K562 (cell line): ENCODE data around the gene GRB10. TPM values are rescaled to one million over a fixed set of nuclear protein-coding genes. Genes with fewer than 3 reads are reported as not detected.

Source experiments
- ATAC-seq: fragments of 200-7000 bp; cut with Tn5 transposase; 3 replicates; pipeline ENCODE4 v1.9.1; 2020; ENCODE audit warnings: moderate library complexity
- BruUV-seq: library from RNA; stranded (reverse); fragments of 400-500 nt; replicated peaks from 2 replicates; lab custom pipeline; 2021; lab: Mats Ljungman, UMichigan
- CTCF ChIA-PET: fragments of 300-600 bp; formaldehyde crosslinking; extraction: SDS; loops from one replicate; lab custom pipeline; 2021; ENCODE audit warnings: low intra/inter-chr PET ratio; lab: Yijun Ruan, JAX
- POLR2A ChIA-PET: fragments of 300-600, 350-650 bp; sonication (Branson Sonifier 250); formaldehyde crosslinking; extraction: SDS; loops from one replicate; lab custom pipeline; 2021; ENCODE audit warnings: antibody characterized with exemption, inconsistent platforms; lab: Yijun Ruan, JAX
- DNase-seq, 4 experiments: peaks; one replicate each; pipeline versions ENCODE4 v3.0.0 to v3.0.0-alpha.2; 2011 to 2018; ENCODE audit warnings: low spot score in 3 of 4, mixed read lengths in 3 of 4; ENCODE audit errors: extremely low read depth in 1 of 4
- FAIRE-seq: peaks from 2 replicates; lab custom pipeline; 2011; peaks lifted over from hg19 to GRCh38; lab: Jason Lieb, UNC
- H2AFZ ChIP-seq: 2 replicates; pipeline ENCODE4 v1.6.0; 2011; ENCODE audit warnings: low read depth, low read length, control low read depth, inconsistent platforms
- H3K27ac ChIP-seq: fragments of 200-600 bp; 3 replicates; pipeline ENCODE4 v1.8.0; 2011; ENCODE audit warnings: low read depth, mild to moderate bottlenecking, control low read depth, inconsistent platforms, low read length, moderate library complexity, mixed read lengths; ENCODE audit errors: extremely low read depth
- H3K27me3 ChIP-seq, 2 experiments: fragments of 300-600 bp in 1 of 2; 2 replicates in 1 of 2; 3 replicates in 1 of 2; pipeline versions ENCODE4 v1.6.0 to v1.8.0; 2011; ENCODE audit warnings: inconsistent platforms in 2 of 2, low read length in 2 of 2, mild to moderate bottlenecking in 1 of 2, mixed read lengths in 1 of 2, moderate library complexity in 1 of 2; ENCODE audit not compliant: control insufficient read depth in 2 of 2, insufficient read depth in 2 of 2
- H3K36me3 ChIP-seq: fragments of 300-600 bp; 3 replicates; pipeline ENCODE4 v1.8.0; 2011; ENCODE audit warnings: mild to moderate bottlenecking, low read length, inconsistent platforms; ENCODE audit not compliant: control insufficient read depth, insufficient read depth
- H3K4me1 ChIP-seq, 2 experiments: fragments of 200-600 bp in 1 of 2; replicated peaks in 1 of 2; 2 replicates in 1 of 2; 3 replicates in 1 of 2; pipeline versions ENCODE4 v1.5.1 to v1.8.0; 2011; ENCODE audit warnings: inconsistent platforms in 2 of 2, low read length in 2 of 2, mild to moderate bottlenecking in 1 of 2, mixed read lengths in 1 of 2, moderate library complexity in 1 of 2; ENCODE audit not compliant: control insufficient read depth in 2 of 2, insufficient read depth in 2 of 2
- H3K4me2 ChIP-seq: 2 replicates; pipeline ENCODE4 v1.6.1; 2011; ENCODE audit warnings: low read length, control low read depth, inconsistent platforms, mixed read lengths; ENCODE audit not compliant: insufficient read depth
- H3K4me3 ChIP-seq: fragments of 200-600 bp; sonication (generic), shearing (Covaris generic); 2 replicates; pipeline ENCODE4 v1.5.1; 2016; ENCODE audit warnings: control low read depth, inconsistent platforms
- H3K79me2 ChIP-seq: fragments of 200-600 bp; 3 replicates; pipeline ENCODE4 v1.8.0; 2011; ENCODE audit warnings: low read length, inconsistent platforms; ENCODE audit not compliant: control insufficient read depth, insufficient read depth
- H3K9ac ChIP-seq, 2 experiments: 2 replicates each; pipeline versions ENCODE4 v1.6.0 to v1.6.1; 2011; ENCODE audit warnings: low read depth in 2 of 2, low read length in 2 of 2, control low read depth in 1 of 2, inconsistent platforms in 1 of 2, mild to moderate bottlenecking in 1 of 2, mixed read lengths in 1 of 2; ENCODE audit not compliant: insufficient read depth in 1 of 2
- H3K9me1 ChIP-seq: one replicate; pipeline ENCODE4 v1.6.0; 2011; ENCODE audit warnings: inconsistent platforms, mild to moderate bottlenecking, low read length, moderate library complexity; ENCODE audit not compliant: control insufficient read depth, insufficient read depth
- H3K9me3 ChIP-seq: replicated peaks from 2 replicates; pipeline ENCODE4 v1.5.1; 2011; ENCODE audit warnings: low read depth, low read length, inconsistent platforms; ENCODE audit not compliant: control insufficient read depth, insufficient read depth
- H4K20me1 ChIP-seq: replicated peaks from 2 replicates; pipeline ENCODE4 v1.6.1; 2011; ENCODE audit warnings: low read length, inconsistent platforms, mixed read lengths; ENCODE audit not compliant: control insufficient read depth, insufficient read depth
- CCAR2 ChIP-seq: fragments of 200-400 bp; formaldehyde crosslinking; IDR thresholded peaks from 2 replicates; pipeline ENCODE4 v1.6.1; 2017; ENCODE audit warnings: mild to moderate bottlenecking, low read depth, low read length
- ZNF583 ChIP-seq: fragments of 250-450 bp; sonication (Bioruptor Pico); IDR thresholded peaks from 2 replicates; pipeline ENCODE4 v1.4.0; 2020
- WGBS: fragments of 100-300 bp; shearing (Covaris generic); methylation state at CpG from one replicate; pipeline ENCODE4 v1.1.6; 2016; ENCODE audit warnings: low coverage, mixed read lengths; ENCODE audit not compliant: insufficient coverage; ENCODE audit errors: missing lambda C conversion rate; 5-methylcytosine and 5-hydroxymethylcytosine counted together
- in situ Hi-C: fragments of 300-500 bp; cut with MboI; formaldehyde crosslinking; loops from 4 replicates; pipeline ENCODE4 v1.15.0; 2018; ENCODE audit warnings: inconsistent platforms, mixed read lengths
- intact Hi-C: fragments of 100-400 bp; cut with micrococcal nuclease; formaldehyde crosslinking; loops from 2 replicates; pipeline ENCODE4 v1.14.2; 2022
- polyA plus RNA-seq, 8 experiments: library from polyadenylated mRNA; depleted of rRNA in 4 of 8; stranded (reverse) in 5 of 8; unstranded in 3 of 8; fragments of >200 nt; fragmentation: Nextera tagmentation in 2 of 8; fragmentation: Illumina TruSeq in 1 of 8; extraction: Ambion mirVana in 2 of 8; extraction: Trizol in 1 of 8; gene quantifications; 2 replicates each; pipeline versions ENCODE4 v1.2.1 to v1.2.3, GENCODE V29; 2011 to 2014; ENCODE audit warnings: inconsistent platforms in 1 of 8, missing spikeins in 1 of 8
- total RNA-seq, 7 experiments: library from RNA; depleted of rRNA in 6 of 7; stranded (reverse); fragments of >200 nt in 6 of 7; fragmentation: Illumina TruSeq in 2 of 7; extraction: Trizol in 2 of 7; gene quantifications; 2 replicates each; pipeline versions ENCODE4 v1.2.1 to v1.2.3, GENCODE V29; 2011 to 2021; ENCODE audit warnings: low replicate concordance in 1 of 7
- TF ChIP-seq, protein P1 (sequence below): sonication (generic); formaldehyde crosslinking; IDR thresholded peaks from 2 replicates; pipeline ENCODE4 v1.8.1; 2023; ENCODE audit warnings: mild to moderate bottlenecking, missing genetic modification reagents
- TF ChIP-seq, protein P2 (sequence below), 2 experiments: fragments of 450-650 bp; IDR thresholded peaks; 2 replicates each; pipeline ENCODE4 v1.6.1; 2018; ENCODE audit warnings: mild to moderate bottlenecking in 2 of 2, low read depth in 1 of 2; ENCODE audit not compliant: partially characterized antibody in 2 of 2

GRB10 gene
- total and polyA plus RNA-seq, 9 of the 15 experiments (the other 6 are each of a cell fraction or from before 2014, with no cell fraction given): 8.9 to 88.5 (median 40.7) TPM

DNA sequence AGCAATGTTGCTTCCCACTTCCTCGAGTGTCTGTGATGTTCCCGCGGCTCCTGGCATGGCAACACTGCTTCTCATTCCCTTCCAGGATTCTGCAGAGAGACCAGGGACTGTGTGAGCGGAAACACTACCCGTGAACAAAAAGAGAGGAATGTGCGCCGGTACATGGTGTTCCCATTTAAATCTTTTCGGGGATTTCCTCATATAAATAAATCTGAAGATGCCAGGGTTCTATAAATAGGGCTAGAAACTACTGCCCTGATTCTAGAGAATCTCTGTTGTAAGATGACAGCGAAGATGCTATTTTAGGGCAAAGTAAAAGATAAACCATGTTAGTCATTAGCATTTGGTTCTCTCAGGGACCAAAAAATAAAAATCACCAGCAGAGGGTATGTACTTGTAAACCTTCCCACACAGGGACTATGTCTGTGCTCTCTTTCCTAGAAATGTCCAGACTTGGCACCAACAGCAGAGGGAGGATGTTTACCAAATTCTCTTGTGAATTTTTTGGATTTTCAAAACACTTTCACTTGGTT, 125.3 kb downstream of the GRB10 start (continued):
- TF ChIP-seq, protein P1, sequence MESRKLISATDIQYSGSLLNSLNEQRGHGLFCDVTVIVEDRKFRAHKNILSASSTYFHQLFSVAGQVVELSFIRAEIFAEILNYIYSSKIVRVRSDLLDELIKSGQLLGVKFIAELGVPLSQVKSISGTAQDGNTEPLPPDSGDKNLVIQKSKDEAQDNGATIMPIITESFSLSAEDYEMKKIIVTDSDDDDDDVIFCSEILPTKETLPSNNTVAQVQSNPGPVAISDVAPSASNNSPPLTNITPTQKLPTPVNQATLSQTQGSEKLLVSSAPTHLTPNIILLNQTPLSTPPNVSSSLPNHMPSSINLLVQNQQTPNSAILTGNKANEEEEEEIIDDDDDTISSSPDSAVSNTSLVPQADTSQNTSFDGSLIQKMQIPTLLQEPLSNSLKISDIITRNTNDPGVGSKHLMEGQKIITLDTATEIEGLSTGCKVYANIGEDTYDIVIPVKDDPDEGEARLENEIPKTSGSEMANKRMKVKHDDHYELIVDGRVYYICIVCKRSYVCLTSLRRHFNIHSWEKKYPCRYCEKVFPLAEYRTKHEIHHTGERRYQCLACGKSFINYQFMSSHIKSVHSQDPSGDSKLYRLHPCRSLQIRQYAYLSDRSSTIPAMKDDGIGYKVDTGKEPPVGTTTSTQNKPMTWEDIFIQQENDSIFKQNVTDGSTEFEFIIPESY (CRISPR knock-in tag): no peak

DNA sequence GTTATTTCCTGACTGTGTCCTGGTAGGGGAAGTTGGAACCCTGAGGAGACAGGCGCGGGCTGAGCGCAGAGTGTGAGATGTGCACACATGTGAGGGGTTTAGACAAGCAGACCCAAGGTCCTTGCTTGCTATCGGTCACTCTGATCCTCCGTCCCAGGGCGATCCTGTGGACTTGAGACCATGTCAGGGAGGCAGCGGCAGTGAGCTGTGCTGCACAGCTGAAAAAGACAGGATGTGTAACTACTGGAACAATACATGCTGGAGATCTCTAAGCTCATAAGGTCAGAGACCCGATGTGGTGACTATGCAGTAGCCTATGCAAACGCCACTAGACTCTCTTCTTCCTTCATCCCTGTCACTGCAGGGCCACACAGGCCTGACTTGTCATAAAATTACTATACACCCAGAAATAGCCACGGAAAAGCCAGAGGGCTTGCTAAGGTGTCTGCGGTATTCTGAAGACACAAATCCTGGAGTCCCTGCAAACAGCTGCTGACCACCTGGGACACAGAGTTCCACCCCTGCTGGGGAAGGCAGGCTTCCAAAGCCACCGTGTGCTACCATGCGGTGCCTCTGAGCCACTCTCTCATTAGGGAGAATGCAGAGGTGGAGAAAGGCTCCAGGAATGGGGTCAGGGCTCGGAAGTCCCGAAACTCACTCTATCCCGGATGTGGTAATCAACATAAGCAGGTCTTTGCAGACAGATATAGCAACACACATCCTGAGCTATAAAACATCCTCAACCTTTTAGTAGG, 126.4 kb downstream of the GRB10 start:
- H3K4me2 ChIP-seq: no peak overlapping the region
- peaks cover 19% of the 10 kb centered on the region for H3K36me3 ChIP-seq
- FAIRE-seq (no peak), ATAC-seq (no peak), DNase-seq (no peak)
- H3K9me3 ChIP-seq: no peaks in the 10 kb centered on the region
- H4K20me1 ChIP-seq: no peaks in the 10 kb centered on the region
- H3K79me2 ChIP-seq: no peaks in the 10 kb centered on the region
- intact Hi-C loops (no loop called here), in situ Hi-C loops (no loop called here)
- no peak for TF ChIP-seq CCAR2
- no peak for TF ChIP-seq ZNF583 (CRISPR knock-in tag)
- TF ChIP-seq, protein P2, sequence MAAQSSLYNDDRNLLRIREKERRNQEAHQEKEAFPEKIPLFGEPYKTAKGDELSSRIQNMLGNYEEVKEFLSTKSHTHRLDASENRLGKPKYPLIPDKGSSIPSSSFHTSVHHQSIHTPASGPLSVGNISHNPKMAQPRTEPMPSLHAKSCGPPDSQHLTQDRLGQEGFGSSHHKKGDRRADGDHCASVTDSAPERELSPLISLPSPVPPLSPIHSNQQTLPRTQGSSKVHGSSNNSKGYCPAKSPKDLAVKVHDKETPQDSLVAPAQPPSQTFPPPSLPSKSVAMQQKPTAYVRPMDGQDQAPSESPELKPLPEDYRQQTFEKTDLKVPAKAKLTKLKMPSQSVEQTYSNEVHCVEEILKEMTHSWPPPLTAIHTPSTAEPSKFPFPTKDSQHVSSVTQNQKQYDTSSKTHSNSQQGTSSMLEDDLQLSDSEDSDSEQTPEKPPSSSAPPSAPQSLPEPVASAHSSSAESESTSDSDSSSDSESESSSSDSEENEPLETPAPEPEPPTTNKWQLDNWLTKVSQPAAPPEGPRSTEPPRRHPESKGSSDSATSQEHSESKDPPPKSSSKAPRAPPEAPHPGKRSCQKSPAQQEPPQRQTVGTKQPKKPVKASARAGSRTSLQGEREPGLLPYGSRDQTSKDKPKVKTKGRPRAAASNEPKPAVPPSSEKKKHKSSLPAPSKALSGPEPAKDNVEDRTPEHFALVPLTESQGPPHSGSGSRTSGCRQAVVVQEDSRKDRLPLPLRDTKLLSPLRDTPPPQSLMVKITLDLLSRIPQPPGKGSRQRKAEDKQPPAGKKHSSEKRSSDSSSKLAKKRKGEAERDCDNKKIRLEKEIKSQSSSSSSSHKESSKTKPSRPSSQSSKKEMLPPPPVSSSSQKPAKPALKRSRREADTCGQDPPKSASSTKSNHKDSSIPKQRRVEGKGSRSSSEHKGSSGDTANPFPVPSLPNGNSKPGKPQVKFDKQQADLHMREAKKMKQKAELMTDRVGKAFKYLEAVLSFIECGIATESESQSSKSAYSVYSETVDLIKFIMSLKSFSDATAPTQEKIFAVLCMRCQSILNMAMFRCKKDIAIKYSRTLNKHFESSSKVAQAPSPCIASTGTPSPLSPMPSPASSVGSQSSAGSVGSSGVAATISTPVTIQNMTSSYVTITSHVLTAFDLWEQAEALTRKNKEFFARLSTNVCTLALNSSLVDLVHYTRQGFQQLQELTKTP (IDR thresholded peaks at IDR 0.05; ENCODE audit: low read depth in 1 of 2, partially characterized antibody in 2 of 2): no peak
- H2AFZ ChIP-seq: no peak overlapping the region
- peak overlapping the region in 1 of 2 experiments; percentile 28; a peak in 1 of 4 replicates for H3K9ac ChIP-seq
- no peaks in the 10 kb centered on the region for H3K9me1 ChIP-seq
- 87% methylated on average over 16 of the region's 16 CpGs for WGBS
- POLR2A ChIA-PET: interaction anchor here (0.6 to 1.3 kb wide), 2 partner anchors 10 to 478 kb away, joined by 5 read pairs; no protein-coding TSS in a partner anchor
- H3K4me3 ChIP-seq: no peak overlapping the region
- CTCF ChIA-PET: no interaction called here
- H3K27ac ChIP-seq: no peak overlapping the region
- peaks cover 0 to 4% of the 10 kb centered on the region in 2 experiments; a peak in 1 of 5 replicates for H3K4me1 ChIP-seq
- no peaks in the 10 kb centered on the region for H3K27me3 ChIP-seq
- no TSS peak for BruUV-seq
